IPS-15b (cell line): ENCODE results near the gene ARHGEF25.

Source experiments
- H3K27me3 ChIP-seq: one replicate; pipeline ENCODE4 v1.6.1; 2013; ENCODE audit warnings: low read length; ENCODE audit not compliant: control insufficient read depth, insufficient read depth
- H3K36me3 ChIP-seq: one replicate; pipeline ENCODE4 v1.6.1; 2013; ENCODE audit warnings: low read length; ENCODE audit not compliant: control insufficient read depth, insufficient read depth
- H3K4me1 ChIP-seq: one replicate; pipeline ENCODE4 v1.6.1; 2013; ENCODE audit warnings: mild to moderate bottlenecking, low read length; ENCODE audit not compliant: control insufficient read depth, insufficient read depth
- H3K4me3 ChIP-seq: one replicate; pipeline ENCODE4 v1.5.1; 2013; ENCODE audit warnings: low read depth, low read length
- H3K9ac ChIP-seq: one replicate; pipeline ENCODE4 v1.6.1; 2013; ENCODE audit warnings: low read depth, mild to moderate bottlenecking, low read length
- H3K9me3 ChIP-seq: one replicate; pipeline ENCODE4 v1.6.1; 2013; ENCODE audit warnings: mild to moderate bottlenecking, low read length; ENCODE audit not compliant: control insufficient read depth, insufficient read depth

Gene ARHGEF25

DNA sequence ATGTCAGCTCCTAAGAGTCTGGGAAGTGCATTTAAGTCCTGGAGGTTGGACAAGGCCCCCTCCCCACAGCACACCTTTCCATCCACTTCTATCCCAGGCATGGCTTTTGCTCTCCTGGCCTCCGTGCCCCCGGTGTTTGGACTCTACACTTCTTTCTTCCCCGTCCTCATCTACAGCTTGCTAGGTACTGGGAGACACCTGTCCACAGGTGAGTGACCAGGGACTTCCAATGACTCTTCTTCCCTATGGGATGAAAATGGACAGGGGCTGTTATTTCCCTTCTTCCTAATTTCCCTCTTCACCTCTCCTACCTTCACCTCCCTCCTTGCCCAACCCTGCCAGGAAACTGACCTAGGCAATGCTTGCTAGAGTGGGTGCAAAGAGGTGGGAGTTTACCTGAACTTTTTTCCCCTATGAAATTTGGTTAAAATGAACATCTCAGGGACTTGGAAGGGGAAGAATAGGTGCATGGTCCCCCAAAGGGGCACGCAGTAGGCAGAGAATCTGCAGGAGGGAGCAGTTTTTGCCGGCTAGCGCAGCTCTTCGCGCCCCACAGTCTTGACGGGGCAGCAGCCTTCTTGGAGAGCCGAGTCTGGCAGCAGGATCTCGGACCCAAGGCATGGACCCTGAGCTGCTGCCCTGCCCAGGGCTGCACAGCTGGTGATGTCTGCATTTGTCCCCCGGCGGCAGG lies 9.2 kb downstream of the ARHGEF25 start:
- Histone ChIP-seq H3K9me3 (no peaks in the 10 kb centered on the region), H3K4me1 (peaks cover 5% of the 10 kb centered on the region), H3K27me3 (peaks cover 99% of the 10 kb centered on the region), H3K36me3 (no peaks in the 10 kb centered on the region), H3K9ac (no peak overlapping the region), H3K4me3 (peak overlapping the region; percentile 52)

DNA sequence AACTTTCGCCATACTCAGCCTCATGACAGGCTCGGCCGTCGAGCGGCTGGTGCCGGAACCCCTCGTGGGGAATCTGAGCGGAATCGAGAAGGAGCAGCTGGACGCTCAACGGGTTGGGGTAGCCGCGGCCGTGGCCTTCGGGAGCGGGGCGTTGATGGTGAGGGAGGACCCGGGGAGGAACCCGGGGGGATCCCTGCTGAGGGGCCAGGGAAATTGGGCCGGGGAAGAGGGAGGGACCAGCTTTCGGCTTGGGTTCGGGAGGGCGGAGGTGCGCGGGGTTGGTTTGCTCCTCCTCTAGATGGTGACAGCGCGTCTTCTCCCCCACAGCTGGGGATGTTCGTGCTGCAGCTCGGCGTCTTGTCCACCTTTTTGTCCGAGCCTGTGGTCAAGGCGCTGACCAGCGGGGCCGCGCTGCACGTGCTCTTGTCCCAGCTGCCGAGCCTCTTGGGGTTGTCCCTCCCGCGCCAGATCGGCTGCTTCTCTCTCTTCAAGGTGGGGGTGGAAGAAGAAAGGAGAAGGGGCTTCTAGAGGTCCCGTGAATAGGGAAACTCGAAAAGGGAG lies 9.8 kb downstream of the ARHGEF25 start:
- Histone ChIP-seq H3K9ac (no peak overlapping the region), H3K27me3 (peaks cover 99% of the 10 kb centered on the region), H3K9me3 (no peaks in the 10 kb centered on the region)

DNA sequence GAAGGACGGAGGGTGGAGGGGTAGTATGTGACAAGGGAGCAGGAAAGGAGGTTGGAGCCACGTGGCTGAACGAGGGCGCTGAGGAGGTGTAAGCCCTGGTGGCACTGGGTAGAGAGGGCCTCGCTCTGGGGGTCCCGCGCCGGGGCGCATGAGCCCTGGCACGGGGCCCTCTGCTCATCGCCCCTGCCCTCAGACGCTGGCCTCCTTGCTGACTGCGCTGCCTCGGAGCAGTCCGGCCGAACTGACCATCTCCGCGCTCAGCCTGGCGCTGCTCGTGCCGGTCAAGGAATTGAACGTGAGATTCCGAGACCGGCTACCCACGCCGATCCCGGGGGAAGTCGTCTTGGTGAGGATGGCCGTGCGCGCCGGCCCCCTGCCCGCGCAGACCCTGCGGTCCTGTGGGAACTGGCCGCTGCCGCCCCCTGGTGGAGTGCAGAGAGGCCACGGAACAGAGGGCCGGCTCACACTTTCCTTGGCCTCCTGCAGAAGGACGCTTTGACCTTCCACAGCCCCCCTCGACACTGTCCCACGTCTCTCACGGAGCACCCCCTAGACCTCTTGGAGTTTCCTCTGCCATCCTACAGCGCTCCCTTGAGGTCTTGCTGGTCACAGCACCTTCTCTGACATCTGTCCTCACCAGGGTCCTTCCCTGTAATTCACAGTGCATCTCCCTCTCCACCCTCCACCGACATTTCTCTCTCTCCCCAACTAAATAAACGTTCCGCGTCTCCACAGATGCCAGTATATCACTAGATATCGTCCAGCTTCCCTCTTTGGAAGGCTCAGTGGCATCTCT lies 10.5 kb downstream of the ARHGEF25 start:
- H3K36me3 ChIP-seq: no peaks in the 10 kb centered on the region
- H3K9ac ChIP-seq: no peak overlapping the region
- H3K4me3 ChIP-seq: peak overlapping the region; percentile 52
- peaks cover 5% of the 10 kb centered on the region for H3K4me1 ChIP-seq
- H3K9me3 ChIP-seq: no peaks in the 10 kb centered on the region
- peaks cover 99% of the 10 kb centered on the region for H3K27me3 ChIP-seq

More for the DNA sequence above, 9.8 kb downstream of the ARHGEF25 start:
- H3K4me3 ChIP-seq: peak overlapping the region; percentile 52
- no peaks in the 10 kb centered on the region for H3K36me3 ChIP-seq
- peaks cover 5% of the 10 kb centered on the region for H3K4me1 ChIP-seq

DNA sequence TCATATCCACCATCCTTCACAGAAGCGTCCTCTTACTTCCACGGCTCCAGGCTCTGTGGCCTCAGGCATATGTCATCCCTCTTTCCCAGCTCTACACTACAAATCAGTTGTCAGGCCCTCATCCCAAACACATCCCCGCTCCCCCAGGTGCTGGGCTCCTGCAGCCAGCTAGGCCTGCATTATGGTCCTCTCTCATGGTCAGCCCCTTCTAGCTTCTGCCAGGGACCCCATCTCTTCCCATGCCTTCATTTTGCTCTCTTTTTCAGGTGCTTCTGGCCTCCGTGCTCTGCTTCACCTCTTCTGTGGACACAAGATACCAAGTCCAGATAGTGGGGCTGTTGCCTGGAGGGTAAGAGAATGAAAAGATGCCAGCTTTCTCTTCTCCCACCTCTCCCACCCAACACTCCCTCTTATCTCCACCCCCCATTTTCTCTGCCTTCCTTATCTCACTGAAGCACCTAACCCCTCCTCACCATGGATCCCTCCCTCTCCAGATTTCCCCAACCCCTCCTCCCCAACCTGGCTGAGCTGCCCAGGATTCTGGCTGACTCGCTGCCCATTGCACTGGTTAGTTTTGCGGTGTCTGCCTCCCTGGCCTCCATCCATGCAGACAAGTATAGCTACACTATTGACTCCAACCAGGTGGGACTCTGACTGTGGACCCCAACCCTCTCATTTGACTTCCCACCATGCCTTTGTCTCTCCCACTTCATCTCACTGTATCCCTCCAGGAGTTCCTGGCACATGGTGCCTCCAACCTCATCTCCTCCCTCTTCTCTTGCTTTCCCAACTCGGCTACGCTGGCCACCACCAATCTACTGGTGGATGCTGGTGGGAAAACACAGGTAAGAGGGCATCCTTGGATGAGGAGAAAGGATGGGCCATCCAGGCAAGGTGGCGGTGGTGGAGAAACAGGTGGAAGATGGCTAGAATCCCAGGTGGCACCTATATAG lies 11.3 kb downstream of the ARHGEF25 start:
- H3K4me3 ChIP-seq: no peak overlapping the region
- no peaks in the 10 kb centered on the region for H3K36me3 ChIP-seq
- H3K27me3 ChIP-seq: peaks cover 100% of the 10 kb centered on the region

DNA sequence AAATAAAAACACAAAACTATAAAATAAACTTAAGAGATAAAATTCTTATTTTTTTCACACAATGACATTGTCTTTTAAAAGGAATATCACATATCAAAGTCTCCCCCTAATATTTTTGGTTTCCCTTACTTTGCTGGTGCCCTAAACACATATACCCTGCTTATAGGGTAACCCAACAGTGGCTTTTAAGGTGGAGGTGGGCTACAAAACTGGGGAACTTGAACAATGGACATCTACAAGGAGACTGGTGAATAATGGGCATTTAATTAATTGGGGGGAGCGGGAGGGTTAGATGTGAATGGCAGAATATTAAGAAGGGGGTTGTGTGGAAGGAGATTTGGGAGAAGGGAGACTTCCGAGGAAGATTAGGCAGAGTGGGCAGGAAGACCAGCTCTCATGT lies 12.2 kb downstream of the ARHGEF25 start:
- Histone ChIP-seq H3K4me1 (peaks cover 5% of the 10 kb centered on the region), H3K9me3 (no peaks in the 10 kb centered on the region), H3K9ac (no peak overlapping the region), H3K4me3 (no peak overlapping the region), H3K36me3 (no peaks in the 10 kb centered on the region), H3K27me3 (peaks cover 100% of the 10 kb centered on the region)

More for the DNA sequence above, 11.3 kb downstream of the ARHGEF25 start:
- Histone ChIP-seq H3K4me1 (peaks cover 5% of the 10 kb centered on the region), H3K9me3 (no peaks in the 10 kb centered on the region), H3K9ac (no peak overlapping the region)

DNA sequence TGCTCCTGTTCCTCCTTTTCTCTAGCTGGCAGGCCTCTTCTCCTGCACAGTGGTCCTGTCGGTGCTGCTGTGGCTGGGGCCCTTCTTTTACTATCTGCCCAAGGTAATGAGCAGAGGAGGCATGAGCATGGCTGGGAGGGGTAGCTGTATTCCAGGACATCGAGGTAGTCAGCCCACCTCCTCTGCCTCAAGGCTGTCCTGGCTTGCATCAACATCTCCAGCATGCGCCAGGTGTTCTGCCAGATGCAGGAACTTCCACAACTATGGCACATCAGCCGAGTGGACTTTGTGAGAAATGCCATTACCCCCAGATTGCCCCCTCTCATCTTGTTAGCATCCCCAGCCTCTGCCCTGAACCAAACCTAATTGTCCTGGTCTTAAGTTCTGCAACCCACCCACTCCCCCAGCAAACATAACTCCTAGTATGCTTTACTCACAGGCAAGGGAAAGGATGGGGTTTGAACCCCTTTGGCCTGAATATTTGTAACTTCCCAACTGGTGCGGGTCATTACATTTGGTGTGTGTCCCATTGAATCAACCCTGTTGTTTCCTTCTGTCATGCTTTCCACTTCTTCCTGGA lies 12.7 kb downstream of the ARHGEF25 start:
- Histone ChIP-seq H3K9ac (no peak overlapping the region), H3K9me3 (no peaks in the 10 kb centered on the region), H3K4me1 (peaks cover 4% of the 10 kb centered on the region), H3K36me3 (no peaks in the 10 kb centered on the region), H3K4me3 (no peak overlapping the region), H3K27me3 (peaks cover 100% of the 10 kb centered on the region)

DNA sequence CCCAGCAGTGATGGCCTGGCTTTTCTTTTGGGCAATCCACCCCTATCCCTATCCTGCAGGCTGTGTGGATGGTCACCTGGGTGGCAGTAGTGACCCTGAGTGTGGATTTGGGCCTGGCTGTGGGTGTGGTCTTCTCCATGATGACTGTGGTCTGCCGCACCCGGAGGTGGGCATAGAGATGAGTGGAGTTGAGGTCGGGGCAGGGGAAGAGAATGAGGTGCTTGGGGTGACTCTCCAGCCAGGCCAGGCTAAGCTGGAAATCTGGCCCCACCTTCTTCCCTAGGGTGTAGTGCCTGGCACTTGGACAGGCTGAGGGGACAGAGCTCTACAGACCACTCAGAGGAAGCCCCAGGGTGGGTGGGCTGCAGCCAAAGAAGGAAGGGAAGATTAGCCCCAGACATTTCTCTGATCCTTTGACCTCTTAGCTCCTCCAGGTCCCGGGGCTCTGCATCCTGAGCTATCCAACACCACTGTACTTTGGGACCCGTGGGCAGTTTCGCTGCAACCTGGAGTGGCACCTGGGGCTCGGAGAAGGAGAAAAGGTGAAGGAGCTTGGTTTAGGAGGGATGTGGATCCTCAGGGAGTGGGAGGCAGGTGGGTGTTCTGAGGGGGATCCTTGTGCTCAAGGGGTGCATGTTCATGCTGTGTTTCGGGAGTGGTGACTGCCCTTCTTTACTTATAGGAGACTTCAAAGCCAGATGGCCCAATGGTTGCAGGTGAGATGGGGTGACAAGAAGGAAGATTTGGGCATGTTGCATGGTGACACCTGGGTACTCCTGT lies 13.4 kb downstream of the ARHGEF25 start:
- no peaks in the 10 kb centered on the region for H3K9me3 ChIP-seq
- peaks cover 100% of the 10 kb centered on the region for H3K27me3 ChIP-seq
- H3K36me3 ChIP-seq: no peaks in the 10 kb centered on the region
- no peak overlapping the region for H3K4me3 ChIP-seq
- no peak overlapping the region for H3K9ac ChIP-seq
- H3K4me1 ChIP-seq: peaks cover 3% of the 10 kb centered on the region

DNA sequence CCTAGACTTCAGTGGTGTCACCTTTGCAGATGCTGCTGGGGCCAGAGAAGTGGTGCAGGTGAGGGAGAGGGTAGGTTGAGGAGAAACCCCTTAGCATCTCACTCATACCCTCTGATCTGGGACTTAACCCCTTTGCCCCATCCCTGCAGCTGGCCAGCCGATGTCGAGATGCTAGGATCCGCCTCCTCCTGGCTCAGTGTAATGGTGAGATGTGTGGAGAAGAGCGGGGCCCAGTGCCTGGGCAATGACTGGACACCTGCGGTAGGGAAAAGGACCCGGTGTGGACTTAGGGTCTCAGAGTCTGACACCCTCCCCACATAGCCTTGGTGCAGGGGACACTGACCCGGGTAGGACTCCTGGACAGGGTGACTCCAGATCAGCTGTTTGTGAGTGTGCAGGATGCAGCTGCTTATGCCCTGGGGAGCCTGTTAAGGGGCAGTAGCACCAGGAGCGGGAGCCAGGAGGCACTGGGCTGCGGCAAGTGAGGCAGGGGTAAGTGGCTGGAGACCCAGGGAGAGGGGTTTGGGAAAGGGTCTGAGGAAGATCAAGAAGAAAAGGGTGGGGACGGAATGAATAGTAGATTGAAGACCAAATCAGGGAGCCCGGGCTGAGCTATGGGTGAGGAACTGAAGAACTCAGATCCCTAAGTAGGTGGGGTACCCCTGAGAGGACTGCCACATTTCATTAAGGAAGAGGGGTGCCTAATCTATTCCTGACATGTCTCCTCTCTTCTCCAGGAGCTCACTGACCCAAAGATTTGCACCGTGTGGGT lies 14.2 kb downstream of the ARHGEF25 start:
- H3K27me3 ChIP-seq: peaks cover 100% of the 10 kb centered on the region
- no peaks in the 10 kb centered on the region for H3K36me3 ChIP-seq
- no peak overlapping the region for H3K4me3 ChIP-seq
- no peak overlapping the region for H3K9ac ChIP-seq
- no peaks in the 10 kb centered on the region for H3K4me1 ChIP-seq
- H3K9me3 ChIP-seq: no peaks in the 10 kb centered on the region

DNA sequence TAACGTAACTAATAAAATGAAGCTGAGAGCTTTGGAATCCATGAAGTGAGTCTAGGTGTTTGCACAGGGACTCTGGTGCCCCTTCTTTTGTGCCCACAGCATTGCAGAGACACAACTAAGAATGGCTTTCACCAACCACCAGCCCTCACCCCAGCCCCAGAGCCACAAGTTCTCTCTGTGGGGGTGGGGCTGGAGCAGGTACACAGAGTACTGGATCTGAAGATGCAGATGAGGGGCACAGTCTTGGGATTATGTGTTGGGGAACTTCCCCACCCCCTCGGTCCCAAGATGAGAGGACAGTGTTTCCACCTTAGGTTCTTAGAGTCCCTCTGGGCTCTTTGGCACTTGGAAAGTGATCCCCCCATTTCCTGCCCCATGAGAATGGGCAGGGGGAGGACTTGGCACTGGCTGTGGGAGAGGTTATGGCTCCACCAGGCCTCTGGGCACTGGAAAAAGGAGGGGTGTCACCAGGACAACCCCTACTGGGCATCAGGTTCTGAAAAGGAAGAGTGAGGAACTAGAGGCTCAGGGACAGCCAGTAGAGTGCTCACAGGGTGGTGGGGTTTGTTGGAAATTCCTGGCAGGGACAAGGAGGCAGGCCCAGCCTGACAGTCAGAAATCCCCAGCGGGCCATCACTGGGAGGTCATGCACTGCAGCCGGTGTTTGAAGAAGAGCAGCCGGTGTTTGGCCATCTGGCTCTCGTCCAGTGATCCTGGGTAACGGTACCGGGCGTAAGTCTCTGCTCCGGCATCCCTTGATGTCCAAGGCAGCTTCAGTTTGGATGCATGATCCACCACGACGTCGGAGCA lies 15.1 kb downstream of the ARHGEF25 start:
- H3K27me3 ChIP-seq: peaks cover 100% of the 10 kb centered on the region
- H3K9ac ChIP-seq: no peak overlapping the region
- H3K36me3 ChIP-seq: no peaks in the 10 kb centered on the region
- peaks cover 3% of the 10 kb centered on the region for H3K4me1 ChIP-seq
- H3K9me3 ChIP-seq: no peaks in the 10 kb centered on the region
- H3K4me3 ChIP-seq: peak overlapping the region; percentile 16
